Measurements from ENCODE around the gene PRSS3. TPM values are rescaled to one million over a fixed set of nuclear protein-coding genes. Genes with fewer than 3 reads are reported as not detected.
A peak's percentile ranks its signal among the peaks of the same experiment; 100 is the strongest.
"Not testable (repeated sequence)": the region's sequence is repeated elsewhere in the genome, so short reads cannot be mapped to it uniquely, and the experiment has no call there.

The PRSS3 gene
- total RNA-seq, 2 experiments from 2014 or later = not detected

DNA sequence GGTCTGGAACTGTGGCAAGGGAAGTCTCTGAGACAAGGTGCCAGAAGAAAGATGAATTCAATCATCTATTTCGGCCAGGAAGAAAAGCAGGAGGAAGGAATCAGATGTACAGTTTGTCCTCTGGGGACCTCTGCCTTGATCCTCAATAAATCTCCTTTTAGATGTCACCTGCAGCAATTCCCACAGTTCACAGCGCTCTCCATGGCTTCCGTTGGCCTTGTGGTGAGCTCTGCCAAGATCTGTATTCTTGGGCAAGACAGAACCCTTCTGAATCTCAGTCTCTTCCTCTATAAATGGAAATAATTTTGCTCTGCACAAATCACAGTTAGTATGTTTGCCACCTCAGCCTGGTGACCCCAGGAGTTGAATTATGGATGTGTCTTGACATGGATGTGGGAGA is 8.8 kb downstream of the PRSS3 start:
- H3K9me3 Mint-ChIP-seq (ENCODE audit: insufficient read depth); H3K4me1 Mint-ChIP-seq (ENCODE audit: low read depth); H3K36me3 Mint-ChIP-seq (ENCODE audit: low read depth); H3K27ac Mint-ChIP-seq; H3K4me3 Mint-ChIP-seq; DNase-seq; POLR2A ChIA-PET; ATAC-seq: not testable (repeated sequence)
- CTCF ChIA-PET = interaction anchor here (1.6 kb wide), 1 partner anchor 10 kb away, joined by 4 read pairs; no protein-coding TSS in a partner anchor
- peaks cover 27% of the 10 kb centered on the region for H3K27me3 Mint-ChIP-seq (ENCODE audit: low read depth)

DNA sequence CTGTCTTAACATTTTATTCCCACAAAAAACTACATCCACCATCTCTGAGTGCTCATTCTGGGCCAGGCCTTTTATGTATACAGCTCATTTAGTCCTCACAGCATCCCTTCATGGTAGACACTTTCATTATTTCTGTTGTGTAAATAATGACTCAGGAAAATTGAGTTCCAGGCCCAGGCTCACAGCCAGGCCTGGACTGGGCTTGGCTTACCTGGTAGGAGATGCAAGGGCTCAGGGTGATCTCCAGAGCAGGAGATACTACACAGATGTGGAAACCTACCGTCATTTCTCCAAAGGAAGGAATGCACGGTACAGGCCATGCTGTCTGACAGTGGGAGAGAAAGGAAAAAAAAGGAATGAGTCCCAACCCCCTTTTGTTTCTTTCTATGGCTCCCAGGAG is 11.8 kb downstream of the PRSS3 start:
- H3K4me1 Mint-ChIP-seq (ENCODE audit: low read depth); H3K36me3 Mint-ChIP-seq (ENCODE audit: low read depth); H3K4me3 Mint-ChIP-seq; POLR2A ChIA-PET; H3K9me3 Mint-ChIP-seq (ENCODE audit: insufficient read depth); H3K27ac Mint-ChIP-seq; ATAC-seq; DNase-seq: not testable (repeated sequence)
- CTCF ChIA-PET = interaction anchor here (1.1 to 1.7 kb wide), 2 partner anchors 9 to 69 kb away, joined by 3 read pairs; partner anchors contain the start of gene UBE2R2
- peaks cover 39% of the 10 kb centered on the region for H3K27me3 Mint-ChIP-seq (ENCODE audit: low read depth)

DNA sequence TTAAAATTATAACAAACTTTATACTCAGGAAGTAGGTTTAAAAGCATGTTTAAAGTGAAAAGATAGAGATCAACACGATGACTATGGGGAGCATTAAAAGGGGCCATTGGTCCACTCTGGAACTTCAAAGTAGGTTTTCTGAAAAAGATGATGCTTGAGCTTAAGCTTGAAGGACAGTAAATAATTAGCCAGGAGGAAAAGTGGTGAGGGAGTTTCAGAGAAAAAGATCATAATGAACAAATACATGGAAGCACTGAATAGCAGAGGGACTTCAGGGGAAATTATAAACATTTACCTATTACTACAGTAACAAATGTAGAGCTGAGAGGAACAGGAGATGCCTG is 13.6 kb downstream of the PRSS3 start:
- H3K27ac Mint-ChIP-seq; H3K9me3 Mint-ChIP-seq (ENCODE audit: insufficient read depth); DNase-seq; POLR2A ChIA-PET; H3K4me3 Mint-ChIP-seq; H3K36me3 Mint-ChIP-seq (ENCODE audit: low read depth); ATAC-seq: not testable (repeated sequence)
- Mint-ChIP-seq H3K27me3 (ENCODE audit: low read depth) (peaks cover 37% of the 10 kb centered on the region), H3K4me1 (ENCODE audit: low read depth) (peaks cover 10% of the 10 kb centered on the region)
- CTCF ChIA-PET = interaction anchor here (1.7 kb wide), 1 partner anchor 71 kb away, joined by 3 read pairs; no protein-coding TSS in a partner anchor

DNA sequence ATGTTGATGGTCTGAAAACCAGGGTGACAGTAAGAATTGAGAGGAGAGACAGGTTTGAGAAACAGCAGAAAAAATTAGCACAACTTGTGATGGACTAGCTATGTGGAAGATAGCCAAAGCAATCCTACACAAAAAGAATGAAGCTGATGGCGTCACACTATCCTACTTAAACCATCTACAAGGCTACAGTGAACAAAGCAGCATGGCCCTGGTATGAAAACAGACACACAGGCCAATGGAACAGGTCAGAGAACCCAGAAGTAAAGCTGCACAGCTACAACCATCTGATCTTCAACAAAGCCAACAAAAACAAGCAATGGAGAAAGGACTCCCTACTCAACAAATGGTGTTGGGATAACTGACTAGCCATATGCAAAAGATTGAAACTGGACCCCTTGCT is 14.1 kb downstream of the PRSS3 start:
- ChIA-PET POLR2A (no interaction called here), CTCF (interaction anchor here (0.8 kb wide), 1 partner anchor 72 kb away, joined by 3 read pairs; no protein-coding TSS in a partner anchor)
- Mint-ChIP-seq H3K9me3 (ENCODE audit: insufficient read depth) (no peaks in the 10 kb centered on the region), H3K27me3 (ENCODE audit: low read depth) (peaks cover 33% of the 10 kb centered on the region), H3K27ac (no peak overlapping the region), H3K4me3 (no peak overlapping the region), H3K36me3 (ENCODE audit: low read depth) (no peaks in the 10 kb centered on the region), H3K4me1 (ENCODE audit: low read depth) (peaks cover 16% of the 10 kb centered on the region)
- DNase-seq = no peak
- no peak for ATAC-seq

DNA sequence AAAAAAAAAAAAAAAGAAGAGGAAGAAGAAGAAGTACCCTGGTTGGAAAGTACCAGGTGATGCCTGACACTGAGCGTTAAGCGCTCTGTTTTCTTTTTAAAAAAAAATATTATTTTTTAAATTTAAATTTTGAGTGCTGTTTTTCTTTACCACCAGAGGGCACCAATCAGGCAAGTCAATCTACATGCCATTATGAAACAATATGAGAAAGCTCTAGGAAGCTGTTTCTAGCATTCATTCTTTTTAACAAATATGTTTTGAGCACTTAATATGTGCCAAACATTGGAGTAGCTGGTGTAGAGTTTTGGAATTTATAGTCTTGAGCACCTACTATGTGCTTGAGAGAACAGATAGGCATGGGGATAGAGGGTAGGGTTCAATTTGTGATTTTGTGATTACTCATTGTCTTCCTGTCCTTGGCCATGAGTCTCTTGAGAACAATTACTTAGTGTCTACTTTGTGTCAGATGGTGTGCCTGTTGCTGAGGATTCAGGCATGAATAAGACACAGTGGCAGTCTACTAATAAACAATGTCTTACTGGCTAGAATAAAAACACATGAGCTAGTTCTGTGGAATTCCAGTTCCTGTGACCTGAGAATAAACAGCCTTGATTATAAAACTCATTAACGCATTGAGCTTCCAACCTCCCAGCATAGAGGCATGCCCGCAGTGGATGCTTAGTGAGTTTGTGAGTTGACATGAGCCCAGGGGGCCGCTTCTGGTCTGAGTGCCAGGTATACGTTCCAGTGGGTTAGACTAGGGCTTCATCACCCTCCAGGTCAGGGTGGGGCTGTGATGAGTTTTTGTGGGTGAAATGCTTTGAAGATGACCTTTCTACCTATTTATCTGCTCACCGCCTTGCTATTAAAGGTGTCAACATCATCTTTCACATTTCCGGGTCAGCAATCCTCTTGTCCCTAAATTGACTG is 18.6 kb downstream of the PRSS3 start:
- H3K27me3 Mint-ChIP-seq (ENCODE audit: low read depth) = peaks cover 27% of the 10 kb centered on the region
- DNase-seq (peak; percentile 37), ATAC-seq (no peak)
- CTCF ChIA-PET = interaction anchor here (0.7 to 3.3 kb wide), 31 partner anchors 9 to 260 kb away, joined by 3 to 30 read pairs (median 4); partner anchors contain the start of gene PRSS3
- POLR2A ChIA-PET = interaction anchor here (1.3 to 1.7 kb wide), 2 partner anchors 100 to 365 kb away, joined by 3 read pairs; partner anchors contain the start of gene UBAP1
- H3K4me1 Mint-ChIP-seq (ENCODE audit: low read depth) = peaks cover 35% of the 10 kb centered on the region
- H3K9me3 Mint-ChIP-seq (ENCODE audit: insufficient read depth) = no peaks in the 10 kb centered on the region
- peak overlapping the region; percentile 60 for H3K27ac Mint-ChIP-seq
- H3K4me3 Mint-ChIP-seq = no peak overlapping the region
- peaks cover 6% of the 10 kb centered on the region for H3K36me3 Mint-ChIP-seq (ENCODE audit: low read depth)

DNA sequence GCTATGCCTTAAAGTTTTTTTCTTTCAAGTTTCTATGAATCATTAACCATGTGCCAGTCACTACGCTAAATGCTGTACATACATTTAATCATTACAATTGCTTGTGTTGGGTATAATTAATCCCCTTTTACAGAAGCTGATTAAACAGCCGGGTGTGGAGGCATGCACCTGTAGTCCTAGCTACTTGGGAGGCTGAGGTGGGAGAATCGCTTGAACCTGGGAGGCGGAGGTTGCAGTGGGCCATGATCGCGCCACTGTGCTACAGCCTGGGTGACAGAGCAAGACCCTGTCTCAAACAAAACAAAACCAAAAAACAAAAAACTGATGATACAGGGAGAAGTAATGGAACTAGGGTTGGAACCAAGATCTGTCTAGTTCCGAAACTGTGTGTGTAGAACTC is 20.4 kb downstream of the PRSS3 start:
- H3K4me3 Mint-ChIP-seq = peak overlapping the region; percentile 83
- no peak for ATAC-seq
- ChIA-PET POLR2A (interaction anchor here (1.0 to 1.7 kb wide), 3 partner anchors 66 to 363 kb away, joined by 3 to 4 read pairs (median 3); partner anchors contain the start of gene UBAP1), CTCF (interaction anchor here (0.9 to 2.1 kb wide), 7 partner anchors 11 to 1264 kb away, joined by 3 to 6 read pairs (median 4); partner anchors contain the start of gene SMIM27)
- peaks cover 12% of the 10 kb centered on the region for H3K36me3 Mint-ChIP-seq (ENCODE audit: low read depth)
- H3K27ac Mint-ChIP-seq = peak overlapping the region; percentile 98
- H3K4me1 Mint-ChIP-seq (ENCODE audit: low read depth) = peaks cover 51% of the 10 kb centered on the region
- H3K27me3 Mint-ChIP-seq (ENCODE audit: low read depth) = peaks cover 13% of the 10 kb centered on the region
- H3K9me3 Mint-ChIP-seq (ENCODE audit: insufficient read depth) = no peaks in the 10 kb centered on the region
- no peak for DNase-seq

DNA sequence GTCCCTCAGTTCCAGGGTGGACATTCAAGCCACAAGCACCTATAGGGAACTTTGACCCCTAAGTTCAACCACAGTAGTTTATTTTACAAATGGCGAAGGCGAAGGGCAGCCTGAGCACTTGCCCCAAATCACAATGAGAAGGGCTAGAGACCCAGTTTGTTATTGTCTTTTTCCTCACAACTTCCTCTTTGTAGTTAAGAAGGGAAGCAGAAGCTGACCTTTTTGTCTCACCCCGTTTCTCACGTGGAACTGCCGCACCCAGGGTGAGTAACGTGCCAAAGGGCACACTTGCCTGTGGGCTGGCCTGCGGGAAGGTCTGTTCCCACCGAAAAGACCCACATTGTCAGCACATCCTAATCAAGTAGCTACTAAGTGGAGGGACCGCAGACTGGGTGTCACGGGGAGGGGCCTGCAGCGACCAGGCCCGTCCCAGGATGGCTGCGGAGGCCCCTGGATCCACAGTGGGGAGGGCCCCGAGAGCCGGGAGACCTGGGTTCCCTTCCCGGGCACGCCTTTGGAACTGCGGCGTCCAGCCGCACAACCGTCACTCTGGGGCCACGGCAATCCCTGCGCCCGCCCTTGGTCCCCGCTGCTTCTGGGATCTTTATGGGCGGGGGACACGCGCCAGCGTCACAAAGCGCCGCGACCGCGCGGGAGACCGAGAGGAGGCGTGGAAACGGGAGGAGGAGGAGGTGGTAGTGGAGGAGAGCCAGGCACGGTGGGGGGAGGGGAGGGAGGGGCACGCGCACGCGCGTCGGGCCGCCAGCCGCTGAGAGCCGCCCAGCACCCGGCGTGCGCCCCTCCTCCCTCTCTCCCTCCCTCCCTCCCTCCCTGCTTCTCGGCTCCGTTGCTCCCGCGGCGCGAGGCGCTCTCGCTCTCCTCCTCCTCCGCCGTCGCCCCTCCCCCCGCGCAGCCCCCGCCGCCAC is 21.2 kb downstream of the PRSS3 start, which contains the start of gene UBE2R2:
UBE2R2 (plus strand) TSS at position 834 of the 926 bp plus-strand sequence. CDS start 598 bp downstream, outside the sequence.
- Mint-ChIP-seq H3K9me3 (ENCODE audit: insufficient read depth) (no peaks in the 10 kb centered on the region), H3K36me3 (ENCODE audit: low read depth) (peaks cover 16% of the 10 kb centered on the region), H3K4me1 (ENCODE audit: low read depth) (peaks cover 52% of the 10 kb centered on the region), H3K27me3 (ENCODE audit: low read depth) (peaks cover 9% of the 10 kb centered on the region), H3K4me3 (peak within 1 kb of the TSS; percentile 91), H3K27ac (peak within 1 kb of the TSS; percentile 98)
- ChIA-PET POLR2A (interaction anchor here (1.4 kb wide), 1 partner anchor 67 kb away, joined by 4 read pairs; no protein-coding TSS in a partner anchor), CTCF (interaction anchor here (0.7 to 2.1 kb wide), 4 partner anchors 9 to 232 kb away, joined by 3 to 6 read pairs (median 4); partner anchors contain the start of gene UBAP2)
- DNase-seq (peak; percentile 96), ATAC-seq (peak; percentile 80)

DNA sequence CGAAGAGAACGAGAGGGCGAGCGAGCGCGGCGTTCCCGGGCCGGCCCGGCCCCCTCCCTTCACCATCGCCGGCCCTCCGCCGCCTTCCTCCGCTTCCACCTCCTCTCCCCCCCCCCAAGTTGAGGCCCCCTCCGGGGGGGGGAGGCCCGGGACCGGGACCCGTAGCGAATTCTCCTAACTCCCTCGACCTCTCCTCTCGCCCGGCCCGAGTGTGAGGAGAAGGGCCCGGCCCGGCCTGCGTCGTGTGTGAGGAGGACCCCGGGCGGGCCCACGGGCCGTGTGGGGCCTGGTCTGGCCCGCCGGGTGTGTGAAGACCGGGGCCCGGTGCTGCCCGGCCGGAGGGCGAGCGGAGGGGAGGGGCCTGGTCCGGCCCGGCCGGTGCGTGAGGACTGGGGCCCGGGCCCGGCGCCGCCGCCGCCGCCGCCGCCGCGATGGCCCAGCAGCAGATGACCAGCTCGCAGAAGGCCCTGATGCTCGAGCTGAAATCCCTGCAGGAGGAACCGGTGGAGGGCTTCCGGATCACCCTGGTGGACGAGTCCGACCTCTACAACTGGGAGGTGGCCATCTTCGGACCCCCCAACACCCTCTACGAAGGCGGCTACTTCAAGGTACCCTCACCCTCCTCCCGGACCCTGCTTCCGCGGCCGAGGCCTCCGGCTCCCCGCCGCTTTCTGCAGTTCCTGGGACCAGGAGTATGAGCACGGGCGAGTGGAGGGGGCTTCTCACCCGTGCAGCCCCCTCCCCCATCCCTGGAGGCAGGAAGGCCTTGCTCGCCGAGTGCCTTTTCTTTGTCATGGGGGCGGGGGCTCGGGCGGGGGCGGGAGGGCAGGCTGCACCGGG is 22.2 kb downstream of the PRSS3 start:
- ChIA-PET POLR2A (interaction anchor here (0.9 to 1.9 kb wide), 3 partner anchors 16 to 528 kb away, joined by 3 to 10 read pairs (median 3); partner anchors contain the start of gene UBAP2), CTCF (no interaction called here)
- Mint-ChIP-seq H3K36me3 (ENCODE audit: low read depth) (peaks cover 16% of the 10 kb centered on the region), H3K9me3 (ENCODE audit: insufficient read depth) (no peaks in the 10 kb centered on the region), H3K4me3 (peak overlapping the region; percentile 91), H3K27me3 (ENCODE audit: low read depth) (peaks cover under 1% of the 10 kb centered on the region), H3K27ac (peak overlapping the region; percentile 93), H3K4me1 (ENCODE audit: low read depth) (peaks cover 48% of the 10 kb centered on the region)
- ATAC-seq (peak; percentile 27), DNase-seq (peak; percentile 66)

DNA sequence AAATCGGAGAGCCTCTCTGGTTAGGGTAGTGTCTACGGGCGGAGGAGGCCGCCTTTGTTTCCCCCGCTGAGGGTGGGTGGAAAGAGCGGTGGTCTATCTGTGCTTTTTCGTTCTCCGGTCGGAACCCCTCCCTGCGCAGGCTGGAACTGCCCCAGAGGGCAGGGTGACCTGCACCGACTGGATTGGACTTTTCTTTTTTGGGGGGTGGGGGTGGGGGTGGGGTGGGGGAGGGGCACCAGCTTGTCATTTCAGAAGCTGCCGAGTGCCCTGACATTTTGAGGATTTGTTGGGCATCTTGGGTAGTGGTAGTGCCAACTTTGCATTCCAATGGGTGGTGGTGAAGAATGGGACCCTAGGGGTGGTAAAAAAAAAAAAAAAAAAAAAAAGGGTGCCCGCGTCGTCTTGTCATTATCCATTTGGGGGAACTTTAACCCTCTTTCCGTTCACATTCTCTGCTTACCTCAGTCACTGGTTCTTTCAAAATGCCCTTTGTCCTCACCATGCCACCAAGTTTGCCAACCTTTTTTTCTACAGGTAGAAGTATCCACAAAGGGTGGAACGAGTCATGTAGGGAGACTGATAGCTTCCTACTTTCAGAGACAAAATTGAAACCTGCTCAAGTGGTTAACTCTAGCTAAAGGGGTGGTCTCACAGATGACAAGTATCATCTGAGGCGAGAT is 22.9 kb downstream of the PRSS3 start:
- Mint-ChIP-seq H3K27me3 (ENCODE audit: low read depth) (no peaks in the 10 kb centered on the region), H3K4me1 (ENCODE audit: low read depth) (peaks cover 48% of the 10 kb centered on the region), H3K4me3 (peak overlapping the region; percentile 91), H3K27ac (peak overlapping the region; percentile 93), H3K9me3 (ENCODE audit: insufficient read depth) (no peaks in the 10 kb centered on the region), H3K36me3 (ENCODE audit: low read depth) (peaks cover 16% of the 10 kb centered on the region)
- ATAC-seq = peak; percentile 15
- DNase-seq = peak; percentile 33
- POLR2A ChIA-PET = interaction anchor here (0.9 to 1.9 kb wide), 4 partner anchors 9 to 528 kb away, joined by 3 to 10 read pairs (median 4); partner anchors contain the start of gene UBAP2
- CTCF ChIA-PET = interaction anchor here (1.1 kb wide), 1 partner anchor 28 kb away, joined by 3 read pairs; no protein-coding TSS in a partner anchor
